DOHH2 (cell line): ENCODE measurements around the gene CPM.

Experiments
- CTCF ChIP-seq: fragments of 200-600 bp; sonication (generic); IDR thresholded peaks from one replicate; pipeline ENCODE4 v1.5.1; 2014; ENCODE audit warnings: antibody characterized with exemption, mild to moderate bottlenecking, low read depth, low read length; ENCODE audit not compliant: poor library complexity, severe bottlenecking
- EZH2phosphoT487 ChIP-seq: fragments of 200-600 bp; sonication (generic); IDR thresholded peaks from 2 replicates; pipeline ENCODE4 v1.6.1; 2017; ENCODE audit warnings: borderline replicate concordance, mild to moderate bottlenecking, antibody characterized with exemption, low read length, moderate library complexity, mixed read lengths

GRCh38 chr12:68833508-68833907, 99.5 kb downstream of the CPM start:
- TF ChIP-seq CTCF (no peak), EZH2phosphoT487 (no peak)
